ENCODE results near the gene PTPRK.

The PTPRK gene

DNA sequence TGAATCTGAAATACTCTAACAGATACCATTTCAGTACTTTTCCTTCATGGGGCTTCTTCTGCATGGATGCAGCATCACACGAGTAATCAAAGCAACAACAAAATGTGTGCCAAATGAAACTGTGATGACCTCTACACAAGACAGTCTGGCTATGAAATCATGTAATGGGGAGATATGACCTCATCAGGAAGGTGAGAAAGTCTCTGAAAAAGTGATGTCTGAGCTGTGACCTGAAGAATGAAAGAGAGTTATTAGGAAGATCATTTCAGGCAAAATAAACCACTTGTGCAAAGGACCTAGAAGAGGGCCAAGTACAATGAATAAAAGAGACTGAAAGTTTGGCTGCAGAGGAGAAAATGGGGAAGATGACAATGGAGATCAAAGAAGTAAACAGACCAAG lies 182.8 kb downstream of the PTPRK start:
- DNase-seq, result no peak

- DNase-seq, result no peak
Observed at GRCh38 chr6:128336436-128337095, 183.8 kb downstream of the PTPRK start.

- DNase-seq, result no peak
Observed at GRCh38 chr6:128335963-128336362, 184.4 kb downstream of the PTPRK start.

DNA sequence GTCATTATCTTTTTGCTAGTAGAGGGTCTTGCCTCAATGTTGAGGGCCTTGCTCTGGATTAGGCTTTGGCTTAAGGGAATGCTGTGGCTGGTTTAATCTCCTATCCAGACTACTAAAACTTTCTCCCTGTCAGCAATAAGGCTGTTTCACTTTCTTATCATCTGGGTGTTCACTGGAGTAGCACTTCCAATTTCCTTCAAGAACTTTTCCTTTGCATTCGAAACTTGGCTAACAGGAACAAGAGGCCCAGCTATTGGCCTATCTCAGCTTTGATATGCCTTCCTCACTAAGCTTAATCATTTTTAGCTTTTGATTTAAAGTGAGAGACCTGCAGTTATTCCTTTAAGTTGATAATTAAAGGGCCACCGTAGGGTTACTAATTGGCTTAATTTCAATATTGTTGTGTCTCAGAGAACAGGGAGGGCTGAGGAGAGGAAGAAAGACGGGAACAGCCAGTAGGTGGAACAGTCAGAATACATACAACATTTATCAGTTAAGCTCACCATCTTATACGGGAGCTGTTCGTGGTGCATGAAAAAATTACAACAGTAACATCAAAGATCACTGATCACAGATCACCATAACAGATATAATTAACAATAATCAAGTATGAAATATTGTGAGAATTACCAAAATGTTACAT lies 186.7 kb downstream of the PTPRK start:
- no peak for DNase-seq

GRCh38 chr6:128327890-128328289 lies 192.5 kb downstream of the PTPRK start:
- peak; percentile 57 for DNase-seq

GRCh38 chr6:128323011-128323410 lies 197.4 kb downstream of the PTPRK start:
- no peak for DNase-seq

GRCh38 chr6:128319946-128320345 lies 200.5 kb downstream of the PTPRK start:
- DNase-seq, result no peak

DNA sequence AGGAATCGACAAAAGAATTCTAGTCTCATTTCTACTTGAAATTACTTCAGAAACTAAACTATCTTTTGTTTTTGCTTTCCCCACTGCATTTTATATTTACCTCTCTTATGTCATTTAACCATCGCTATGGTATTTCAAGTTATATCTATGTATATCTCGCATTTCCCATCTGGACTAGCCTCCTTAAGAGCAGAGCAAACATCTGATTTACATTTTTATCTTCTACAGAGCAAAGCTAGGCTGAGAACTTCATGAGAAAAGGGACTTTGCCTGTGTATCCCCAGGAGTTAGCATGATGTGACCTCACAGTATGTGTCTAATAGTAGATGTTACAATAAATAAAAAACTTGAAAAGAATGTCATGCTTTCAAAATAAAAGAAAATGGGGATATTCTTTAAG lies 201.2 kb downstream of the PTPRK start:
- no peak for DNase-seq

GRCh38 chr6:128316258-128316929 lies 204.0 kb downstream of the PTPRK start:
- DNase-seq, result no peak

- no peak for DNase-seq
Observed at GRCh38 chr6:128314190-128314589, 206.2 kb downstream of the PTPRK start.

GRCh38 chr6:128311944-128312570 lies 208.3 kb downstream of the PTPRK start:
- no peak for DNase-seq

DNA sequence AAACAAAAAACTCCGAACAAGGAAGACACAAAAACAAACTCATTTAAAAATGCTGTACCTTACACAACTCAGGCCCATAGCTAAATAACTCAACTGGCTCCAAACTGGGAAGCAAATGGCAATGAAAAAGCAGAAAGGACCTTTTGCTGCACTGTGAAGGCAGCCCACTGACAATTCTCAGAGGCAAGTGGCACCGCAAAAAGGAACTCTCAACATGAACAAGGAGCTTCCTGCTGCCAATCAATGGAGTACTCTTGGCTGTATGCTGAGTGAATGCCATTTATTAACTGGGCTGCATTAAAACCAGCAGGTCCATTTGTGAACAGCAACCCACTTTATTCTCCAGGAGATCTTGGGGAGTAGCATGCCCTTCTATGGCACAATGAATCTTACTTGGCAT lies 209.9 kb downstream of the PTPRK start:
- no peak for DNase-seq

GRCh38 chr6:128307671-128308070 lies 212.7 kb downstream of the PTPRK start:
- no peak for DNase-seq

DNA sequence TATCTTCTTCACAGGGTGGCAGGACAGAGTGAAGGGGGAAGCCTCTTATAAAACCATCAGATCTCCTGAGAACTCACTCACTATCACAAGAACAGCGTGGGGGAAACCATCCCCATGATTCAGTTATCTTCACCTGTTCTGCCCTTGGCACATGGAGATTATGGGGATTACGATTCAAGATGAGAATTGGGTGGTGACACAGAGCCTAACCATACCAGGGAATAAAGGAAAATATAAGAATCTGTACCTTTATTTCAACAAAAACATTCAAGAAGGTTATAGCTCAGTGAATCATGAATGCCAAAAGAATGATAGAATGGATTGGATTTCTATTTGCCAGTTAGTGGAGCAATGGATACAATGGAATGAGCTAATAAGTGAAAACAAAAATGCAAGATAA lies 214.4 kb downstream of the PTPRK start:
- DNase-seq, result no peak

DNA sequence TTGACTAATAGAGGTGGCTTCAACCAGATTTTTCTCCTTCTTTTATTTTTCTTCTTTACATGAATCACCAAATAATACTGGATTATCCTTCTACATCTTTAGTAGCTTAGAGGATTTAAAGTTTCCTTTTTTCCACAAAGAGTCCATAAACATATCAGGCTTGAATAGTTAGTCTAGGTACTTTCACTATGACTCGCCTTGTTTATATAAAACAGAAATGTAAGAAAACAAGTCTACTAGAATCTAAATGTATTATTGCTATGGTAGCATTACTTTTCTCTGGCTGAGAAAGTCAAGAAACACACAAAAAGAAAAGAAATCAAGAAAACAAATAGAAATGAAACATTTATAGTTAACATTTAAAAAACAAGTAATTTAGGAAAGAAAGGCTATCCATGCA lies 215.2 kb downstream of the PTPRK start:
- DNase-seq, result no peak

GRCh38 chr6:128303870-128304269 lies 216.5 kb downstream of the PTPRK start:
- no peak for DNase-seq

DNA sequence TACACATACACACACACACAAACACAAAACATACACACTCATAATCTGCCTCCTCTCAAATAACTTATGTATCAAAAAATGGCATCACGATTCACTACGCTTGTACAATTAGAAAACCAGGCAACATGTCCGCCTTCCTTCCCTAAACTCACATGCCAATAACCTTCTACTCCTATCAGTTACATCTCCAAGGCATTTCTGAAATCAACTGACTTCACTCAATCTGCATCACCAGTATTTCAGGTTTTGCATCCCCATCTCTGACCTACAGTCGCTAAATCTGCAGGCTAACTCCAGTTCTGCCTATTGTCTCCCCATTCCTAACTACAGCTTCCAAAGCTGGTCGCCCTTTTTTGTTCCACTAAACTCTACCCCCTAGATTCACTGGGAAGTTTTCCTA lies 217.5 kb downstream of the PTPRK start:
- DNase-seq, result no peak

- no peak for DNase-seq
Observed at GRCh38 chr6:128295670-128296069, 224.7 kb downstream of the PTPRK start.

GRCh38 chr6:128290221-128290620 lies 230.2 kb downstream of the PTPRK start:
- no peak for DNase-seq

DNA sequence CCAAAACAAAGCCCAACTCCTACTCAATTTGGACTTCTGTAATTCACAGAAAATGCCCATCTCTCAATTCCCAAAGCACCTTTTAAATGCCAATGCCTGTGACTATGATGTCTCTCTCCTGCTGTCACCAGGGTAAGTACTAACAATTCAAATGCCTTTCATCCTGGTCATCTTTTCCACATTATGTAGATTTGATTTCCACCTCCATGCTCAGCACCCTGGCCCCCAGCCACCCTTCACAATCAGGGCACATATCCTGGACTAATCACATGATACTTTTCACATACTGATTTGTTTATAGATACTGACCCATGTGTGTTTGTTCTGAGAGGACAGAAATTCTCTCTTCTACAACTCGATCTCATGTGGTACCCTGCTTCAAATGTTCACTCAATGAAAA lies 236.3 kb downstream of the PTPRK start:
- DNase-seq, result no peak

DNA sequence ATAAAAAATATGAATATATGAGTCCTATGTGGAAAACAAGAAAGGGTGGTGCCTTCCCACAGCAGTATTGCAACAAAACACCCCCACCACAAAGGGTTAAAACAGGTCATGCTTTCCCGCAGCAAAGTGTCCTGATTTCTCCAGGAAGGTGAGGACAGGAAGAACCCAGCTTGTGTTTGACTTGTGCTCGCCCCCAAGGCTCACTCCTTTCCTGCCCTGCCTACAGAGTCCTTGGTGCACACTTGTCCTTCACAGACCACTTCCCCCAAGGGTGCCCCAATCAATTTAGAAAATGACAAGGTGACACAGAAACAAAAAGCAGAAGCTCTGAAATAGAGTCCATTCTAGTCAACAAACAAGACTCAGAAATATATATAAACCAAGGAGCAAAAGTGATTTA lies 237.4 kb downstream of the PTPRK start:
- no peak for DNase-seq

GRCh38 chr6:128280960-128281359 lies 239.4 kb downstream of the PTPRK start:
- no peak for DNase-seq

DNA sequence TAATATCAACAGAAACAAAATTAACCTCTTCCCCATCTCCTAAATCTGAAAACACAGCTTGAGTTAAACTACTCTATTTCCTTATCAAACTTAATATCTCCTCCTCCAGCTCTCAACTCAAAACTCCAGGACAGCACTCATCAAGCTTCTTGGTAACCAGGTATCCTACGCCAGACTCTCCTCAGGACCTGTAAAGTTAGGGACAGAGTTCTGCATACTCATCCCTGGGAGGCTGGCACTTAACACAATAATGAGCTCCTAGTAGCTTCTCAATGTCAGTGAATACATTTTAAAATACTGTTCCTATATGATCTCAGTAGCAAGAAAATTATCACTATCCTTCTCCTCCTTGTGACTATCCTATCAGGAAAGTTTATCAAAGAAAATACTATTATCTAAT lies 240.3 kb downstream of the PTPRK start:
- no peak for DNase-seq

DNA sequence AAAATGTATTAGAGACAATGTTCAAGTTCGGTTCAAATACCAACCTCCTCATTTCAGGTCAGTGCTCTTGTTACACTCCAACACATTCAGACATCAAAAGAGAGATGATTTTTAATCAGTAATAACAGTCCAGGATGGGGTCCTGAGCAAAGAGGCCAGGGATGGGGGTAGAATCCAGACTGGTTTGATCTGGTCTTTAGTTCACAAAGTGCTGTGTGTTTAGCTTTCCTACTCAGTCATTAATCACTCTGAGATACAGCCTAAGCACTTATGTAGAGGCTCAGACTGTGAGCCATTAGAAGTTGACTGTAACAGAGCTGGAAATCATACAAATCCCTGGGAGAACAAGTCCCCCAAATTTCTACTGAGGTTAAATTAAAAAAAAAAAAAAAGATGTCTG lies 241.6 kb downstream of the PTPRK start:
- DNase-seq, result no peak

Measured in CD4-positive, alpha-beta T cell treated with Interleukin-4 for 4 hours (primary cell).